ENCODE results near the gene BRD2. TPM values are rescaled to one million over a fixed set of nuclear protein-coding genes. Genes with fewer than 3 reads are reported as not detected.

The BRD2 gene
- total RNA-seq, 6 experiments from 2014 or later, result 147 to 163 (median 157) TPM

DNA sequence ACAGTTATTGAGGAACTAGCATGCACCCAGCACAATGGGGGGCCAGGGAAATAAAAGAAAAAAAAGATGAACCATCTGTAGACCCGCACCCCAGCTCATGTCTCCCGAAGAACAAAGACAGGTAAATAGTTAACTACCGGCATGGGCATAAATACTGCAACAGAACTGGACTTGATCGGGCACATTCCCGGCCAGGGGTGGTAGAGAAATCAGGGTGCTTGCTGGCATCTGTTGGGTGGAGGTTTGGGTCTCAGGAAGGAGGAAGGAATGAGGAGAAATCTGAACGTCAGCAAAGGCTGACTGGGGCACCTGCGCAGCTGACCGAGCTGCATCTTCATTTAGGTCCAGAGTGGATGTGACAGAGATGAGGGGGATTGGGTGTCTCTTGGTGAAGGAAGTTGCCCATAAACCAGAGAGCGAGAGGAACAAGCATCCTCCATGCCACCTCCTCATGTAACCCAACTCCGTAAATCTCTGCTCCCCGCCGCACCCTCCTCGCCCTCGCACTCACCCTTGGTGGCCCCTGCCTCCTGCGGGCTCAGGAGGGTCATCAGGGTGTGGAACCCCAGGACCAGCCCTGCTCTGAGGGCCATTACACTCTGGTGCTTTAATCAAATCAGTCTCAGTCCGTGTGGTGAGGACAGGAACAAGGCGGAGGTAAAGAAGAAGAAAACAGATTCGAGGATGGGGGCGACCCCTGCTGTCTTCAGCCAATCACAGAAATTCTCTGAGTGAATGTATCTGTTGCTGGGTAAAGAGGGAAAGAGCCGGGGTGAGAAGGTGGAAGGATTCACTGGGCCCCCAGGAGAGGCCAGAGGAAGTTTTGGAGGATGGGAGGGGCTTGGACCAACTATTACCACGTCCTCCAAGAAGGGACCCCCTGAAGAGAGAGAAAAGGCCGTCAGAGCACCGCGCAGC lies 40.8 kb downstream of the BRD2 start, which contains the start of gene HLA-DOA:
HLA-DOA (minus strand) TSS at position 648 of the 918 bp plus-strand sequence.
- no peak for DNase-seq
- TF ChIP-seq, protein P1, sequence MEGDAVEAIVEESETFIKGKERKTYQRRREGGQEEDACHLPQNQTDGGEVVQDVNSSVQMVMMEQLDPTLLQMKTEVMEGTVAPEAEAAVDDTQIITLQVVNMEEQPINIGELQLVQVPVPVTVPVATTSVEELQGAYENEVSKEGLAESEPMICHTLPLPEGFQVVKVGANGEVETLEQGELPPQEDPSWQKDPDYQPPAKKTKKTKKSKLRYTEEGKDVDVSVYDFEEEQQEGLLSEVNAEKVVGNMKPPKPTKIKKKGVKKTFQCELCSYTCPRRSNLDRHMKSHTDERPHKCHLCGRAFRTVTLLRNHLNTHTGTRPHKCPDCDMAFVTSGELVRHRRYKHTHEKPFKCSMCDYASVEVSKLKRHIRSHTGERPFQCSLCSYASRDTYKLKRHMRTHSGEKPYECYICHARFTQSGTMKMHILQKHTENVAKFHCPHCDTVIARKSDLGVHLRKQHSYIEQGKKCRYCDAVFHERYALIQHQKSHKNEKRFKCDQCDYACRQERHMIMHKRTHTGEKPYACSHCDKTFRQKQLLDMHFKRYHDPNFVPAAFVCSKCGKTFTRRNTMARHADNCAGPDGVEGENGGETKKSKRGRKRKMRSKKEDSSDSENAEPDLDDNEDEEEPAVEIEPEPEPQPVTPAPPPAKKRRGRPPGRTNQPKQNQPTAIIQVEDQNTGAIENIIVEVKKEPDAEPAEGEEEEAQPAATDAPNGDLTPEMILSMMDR (IDR thresholded peaks at IDR 0.05), result no peak
- H3K9me3 Mint-ChIP-seq, result no peaks in the 10 kb centered on the region
- peaks cover 53% of the 10 kb centered on the region for H3K27me3 Mint-ChIP-seq (ENCODE audit: insufficient read depth)
- no peak within 1 kb of the TSS for H3K4me3 Mint-ChIP-seq
- H3K36me3 Mint-ChIP-seq (ENCODE audit: low read depth), result no peaks in the 10 kb centered on the region
- no peaks in the 10 kb centered on the region for H3K4me1 Mint-ChIP-seq (ENCODE audit: low read depth)
- H3K27ac Mint-ChIP-seq, result no peak within 1 kb of the TSS

DNA sequence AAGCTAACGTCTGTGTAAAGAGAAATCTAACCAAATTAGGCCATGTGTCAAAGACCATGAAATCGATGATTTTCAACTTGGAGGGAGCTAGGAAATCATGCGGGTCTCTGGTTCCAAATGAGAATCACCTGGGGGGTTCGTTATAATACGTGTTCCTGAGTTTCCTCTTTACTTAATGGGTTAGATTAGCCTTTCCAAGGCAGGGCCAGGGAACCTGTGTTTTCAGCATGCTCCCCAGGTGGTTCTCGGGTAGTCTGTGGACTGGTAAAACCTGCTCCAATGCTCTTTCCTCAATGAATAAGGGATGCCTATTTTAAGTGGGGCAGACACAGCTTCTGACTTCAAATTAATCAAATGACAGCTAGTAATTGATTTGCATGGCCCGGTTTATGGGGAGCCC lies 42.0 kb downstream of the BRD2 start:
- no peak for DNase-seq
- H3K27ac Mint-ChIP-seq, result no peak overlapping the region
- TF ChIP-seq, protein P1 (IDR thresholded peaks at IDR 0.05), result no peak
- peaks cover 43% of the 10 kb centered on the region for H3K27me3 Mint-ChIP-seq (ENCODE audit: insufficient read depth)
- H3K4me3 Mint-ChIP-seq, result no peak overlapping the region
- H3K36me3 Mint-ChIP-seq (ENCODE audit: low read depth), result no peaks in the 10 kb centered on the region
- H3K9me3 Mint-ChIP-seq, result no peaks in the 10 kb centered on the region
- no peaks in the 10 kb centered on the region for H3K4me1 Mint-ChIP-seq (ENCODE audit: low read depth)

DNA sequence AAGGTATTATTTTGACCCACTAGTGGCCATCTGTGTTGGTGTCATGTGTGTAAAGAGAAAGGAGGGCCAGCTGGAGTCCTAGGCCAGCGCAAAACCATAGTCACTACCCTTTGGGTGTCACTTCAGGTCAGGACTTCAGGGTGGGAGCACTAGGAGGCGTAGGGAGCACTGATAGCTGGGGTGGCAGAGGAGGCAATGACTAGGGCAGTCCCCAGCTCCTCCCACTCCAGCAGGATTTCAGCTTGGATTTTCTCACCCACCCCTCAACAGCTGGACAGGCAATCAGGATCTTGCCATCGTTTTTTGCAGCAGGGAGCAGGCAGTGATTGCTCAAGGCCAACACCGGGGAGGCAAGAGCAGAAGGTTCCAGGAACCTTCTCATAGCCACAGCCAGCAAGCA lies 45.2 kb downstream of the BRD2 start:
- Mint-ChIP-seq H3K4me3 (no peak overlapping the region), H3K27me3 (ENCODE audit: insufficient read depth) (peaks cover 39% of the 10 kb centered on the region), H3K27ac (no peak overlapping the region), H3K9me3 (no peaks in the 10 kb centered on the region), H3K36me3 (ENCODE audit: low read depth) (no peaks in the 10 kb centered on the region), H3K4me1 (ENCODE audit: low read depth) (no peaks in the 10 kb centered on the region)
- DNase-seq, result no peak
- TF ChIP-seq, protein P1 (IDR thresholded peaks at IDR 0.05), result no peak

DNA sequence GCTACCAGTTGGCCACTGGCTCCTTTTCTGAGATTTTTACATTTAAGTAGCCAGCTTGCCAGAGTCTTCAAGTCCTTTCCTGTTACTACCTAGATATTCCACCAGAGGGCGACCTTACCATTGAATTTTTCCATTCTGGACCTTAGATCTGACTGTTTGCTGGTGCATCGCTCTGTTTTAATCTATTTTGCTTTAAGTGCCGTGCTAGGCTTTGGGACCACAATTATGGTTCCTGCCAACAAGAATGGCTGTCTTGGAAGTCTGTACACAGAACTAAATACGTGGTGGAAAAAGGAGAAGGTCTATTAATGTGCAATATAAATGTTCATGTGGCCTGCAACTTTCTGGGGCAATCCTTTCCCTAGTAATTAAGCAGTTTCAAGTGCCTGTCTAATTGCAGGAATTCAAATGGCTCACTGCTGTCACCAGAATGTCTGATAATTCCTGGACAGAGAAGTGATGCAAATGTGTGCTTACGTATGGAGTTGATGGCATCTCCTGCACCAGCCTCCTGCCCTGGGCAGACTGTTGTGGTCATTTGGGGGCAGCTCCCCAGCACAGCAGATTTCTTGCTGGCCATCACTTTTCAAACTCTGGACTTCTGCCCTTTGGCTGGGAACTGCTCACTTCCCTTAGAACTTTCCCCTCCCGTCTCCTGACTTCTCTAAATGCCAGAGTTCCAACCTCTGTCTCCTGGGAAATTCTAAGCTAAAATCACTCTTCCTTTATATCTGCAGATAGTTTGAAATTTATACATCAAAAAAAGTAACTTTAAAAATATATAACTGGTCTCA lies 46.6 kb downstream of the BRD2 start:
- Mint-ChIP-seq H3K4me3 (no peak overlapping the region), H3K36me3 (ENCODE audit: low read depth) (no peaks in the 10 kb centered on the region), H3K27ac (no peak overlapping the region), H3K4me1 (ENCODE audit: low read depth) (no peaks in the 10 kb centered on the region), H3K27me3 (ENCODE audit: insufficient read depth) (peaks cover 33% of the 10 kb centered on the region), H3K9me3 (no peaks in the 10 kb centered on the region)
- peak; percentile 72 for DNase-seq
- TF ChIP-seq, protein P1 (IDR thresholded peaks at IDR 0.05), result peak; percentile 94

DNA sequence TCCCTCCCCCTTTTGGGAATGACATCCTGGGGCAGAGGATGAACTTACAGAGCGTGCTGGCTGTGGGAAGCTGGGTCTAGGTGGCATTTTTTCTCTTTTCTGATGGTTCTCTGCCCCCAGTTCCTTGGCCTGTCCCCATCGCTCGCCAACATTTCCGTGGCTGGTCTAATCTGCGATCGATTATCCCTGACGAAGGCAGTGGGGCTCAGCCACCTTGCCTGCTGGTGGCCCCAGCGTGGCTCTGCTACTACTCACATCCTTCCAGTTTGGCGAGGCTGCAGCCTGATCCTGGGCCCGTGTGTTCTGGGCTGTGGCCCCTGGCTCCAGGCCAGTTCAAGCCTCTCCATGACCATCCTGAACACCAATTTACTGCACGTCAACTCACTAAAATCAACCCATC lies 47.4 kb downstream of the BRD2 start:
- H3K9me3 Mint-ChIP-seq, result no peaks in the 10 kb centered on the region
- H3K4me3 Mint-ChIP-seq, result no peak overlapping the region
- H3K27me3 Mint-ChIP-seq (ENCODE audit: insufficient read depth), result peaks cover 33% of the 10 kb centered on the region
- no peak overlapping the region for H3K27ac Mint-ChIP-seq
- TF ChIP-seq, protein P1 (IDR thresholded peaks at IDR 0.05), result no peak
- H3K36me3 Mint-ChIP-seq (ENCODE audit: low read depth), result no peaks in the 10 kb centered on the region
- DNase-seq, result no peak
- no peaks in the 10 kb centered on the region for H3K4me1 Mint-ChIP-seq (ENCODE audit: low read depth)
